Measurements from ENCODE around the gene SCYL2.
"Not testable (repeated sequence)": the region's sequence is repeated elsewhere in the genome, so short reads cannot be mapped to it uniquely, and the experiment has no call there.

The SCYL2 gene

GRCh38 chr12:100266835-100267602 lies at the start of gene SCYL2, which contains the start of gene DEPDC4:
TSS of gene SCYL2 (plus strand) at chr12:100267177. CDS start at chr12:100282971, 15,794 bp downstream.
TSS of gene DEPDC4 (minus strand) at chr12:100267079. CDS start at chr12:100267076, 3 bp downstream.
- peak; percentile 93 for DNase-seq (ENCODE audit: low spot score)

- DNase-seq (ENCODE audit: low spot score), result no peak
Observed at GRCh38 chr12:100219328-100220109, 47.5 kb upstream of the SCYL2 start.

- no peak for DNase-seq (ENCODE audit: low spot score)
Observed at GRCh38 chr12:100221523-100221922, 45.5 kb upstream of the SCYL2 start.

- not testable (repeated sequence) for DNase-seq (ENCODE audit: low spot score)
Observed at GRCh38 chr12:100222173-100222572, 44.8 kb upstream of the SCYL2 start.

- no peak for DNase-seq (ENCODE audit: low spot score)
Observed at GRCh38 chr12:100225491-100225890, 41.5 kb upstream of the SCYL2 start.

- no peak for DNase-seq (ENCODE audit: low spot score)
Observed at GRCh38 chr12:100229036-100229635, 37.8 kb upstream of the SCYL2 start.

GRCh38 chr12:100229876-100230275 lies 37.1 kb upstream of the SCYL2 start:
- no peak for DNase-seq (ENCODE audit: low spot score)

GRCh38 chr12:100231873-100232272 lies 35.1 kb upstream of the SCYL2 start:
- DNase-seq (ENCODE audit: low spot score), result not testable (repeated sequence)

- DNase-seq (ENCODE audit: low spot score), result no peak
Observed at GRCh38 chr12:100234166-100234565, 32.8 kb upstream of the SCYL2 start.

GRCh38 chr12:100234591-100235304 lies 32.2 kb upstream of the SCYL2 start:
- peak; percentile 14 for DNase-seq (ENCODE audit: low spot score)

- DNase-seq (ENCODE audit: low spot score), result no peak
Observed at GRCh38 chr12:100238801-100239200, 28.2 kb upstream of the SCYL2 start.

- DNase-seq (ENCODE audit: low spot score), result no peak
Observed at GRCh38 chr12:100239589-100239988, 27.4 kb upstream of the SCYL2 start.

- no peak for DNase-seq (ENCODE audit: low spot score)
Observed at GRCh38 chr12:100243137-100243536, 23.8 kb upstream of the SCYL2 start.

- no peak for DNase-seq (ENCODE audit: low spot score)
Observed at GRCh38 chr12:100247765-100248164, 19.2 kb upstream of the SCYL2 start.

GRCh38 chr12:100248886-100249285 lies 18.1 kb upstream of the SCYL2 start:
- no peak for DNase-seq (ENCODE audit: low spot score)

GRCh38 chr12:100249941-100250340 lies 17.0 kb upstream of the SCYL2 start:
- DNase-seq (ENCODE audit: low spot score), result no peak

GRCh38 chr12:100251917-100252316 lies 15.1 kb upstream of the SCYL2 start:
- DNase-seq (ENCODE audit: low spot score), result no peak

- no peak for DNase-seq (ENCODE audit: low spot score)
Observed at GRCh38 chr12:100253437-100253836, 13.5 kb upstream of the SCYL2 start.

GRCh38 chr12:100254876-100255275 lies 12.1 kb upstream of the SCYL2 start:
- no peak for DNase-seq (ENCODE audit: low spot score)

- no peak for DNase-seq (ENCODE audit: low spot score)
Observed at GRCh38 chr12:100258127-100258526, 8.8 kb upstream of the SCYL2 start.

- no peak for DNase-seq (ENCODE audit: low spot score)
Observed at GRCh38 chr12:100263131-100263530, 3.8 kb upstream of the SCYL2 start.

- DNase-seq (ENCODE audit: low spot score), result not testable (repeated sequence)
Observed at GRCh38 chr12:100265107-100265506, 1.9 kb upstream of the SCYL2 start.
